MM.1S (cell line): ENCODE data around the gene ADGRG4.

Experiments used
- DNase-seq: peaks from one replicate; pipeline ENCODE4 v3.0.0-alpha.2; 2015
- H2AFZ ChIP-seq: fragments of 300-600 bp; sonication (generic); 2 replicates; pipeline ENCODE4 v1.6.0; 2016; ENCODE audit warnings: antibody characterized with exemption, low read length
- H3F3A ChIP-seq: fragments of 300-600 bp; sonication (generic); 2 replicates; pipeline ENCODE4 v1.6.1; 2016; ENCODE audit warnings: mild to moderate bottlenecking, antibody characterized with exemption, low read length, moderate library complexity, mixed read lengths; ENCODE audit not compliant: insufficient read depth
- H3K27ac ChIP-seq: fragments of 300-600 bp; sonication (generic); 2 replicates; pipeline ENCODE4 v1.5.1; 2016; ENCODE audit warnings: mild to moderate bottlenecking, low read length
- H3K27me3 ChIP-seq: fragments of 300-600 bp; sonication (generic); replicated peaks from 2 replicates; pipeline ENCODE4 v1.6.0; 2016; ENCODE audit warnings: low read length; ENCODE audit not compliant: insufficient read depth
- H3K36me3 ChIP-seq: fragments of 300-600 bp; sonication (generic); replicated peaks from 2 replicates; pipeline ENCODE4 v1.6.1; 2016; ENCODE audit warnings: mild to moderate bottlenecking, low read length, mixed read lengths; ENCODE audit not compliant: insufficient read depth
- H3K4me1 ChIP-seq: fragments of 300-600 bp; sonication (generic); 2 replicates; pipeline ENCODE4 v1.6.1; 2016; ENCODE audit warnings: low read length, mixed read lengths
- H3K4me2 ChIP-seq: fragments of 300-600 bp; sonication (generic); 2 replicates; pipeline ENCODE4 v1.6.0; 2016; ENCODE audit warnings: low read depth, low read length
- H3K4me3 ChIP-seq: fragments of 300-600 bp; sonication (generic); 2 replicates; pipeline ENCODE4 v1.5.1; 2016; ENCODE audit warnings: low read length, mixed read lengths
- H3K79me2 ChIP-seq: fragments of 300-600 bp; sonication (generic); 2 replicates; pipeline ENCODE4 v1.6.1; 2016; ENCODE audit warnings: mixed run types, low read length, mixed read lengths
- H3K9ac ChIP-seq: fragments of 300-600 bp; sonication (generic); 2 replicates; pipeline ENCODE4 v1.6.1; 2016; ENCODE audit warnings: low read length, mixed read lengths
- H3K9me2 ChIP-seq: fragments of 300-600 bp; sonication (generic); replicated peaks from 2 replicates; pipeline ENCODE4 v1.6.1; 2016; ENCODE audit warnings: mild to moderate bottlenecking, low read length, mixed read lengths; ENCODE audit not compliant: insufficient read depth
- H3K9me3 ChIP-seq: fragments of 300-600 bp; sonication (generic); replicated peaks from 2 replicates; pipeline ENCODE4 v1.6.1; 2016; ENCODE audit warnings: mild to moderate bottlenecking, low read length, mixed read lengths; ENCODE audit not compliant: insufficient read depth
- H4K20me1 ChIP-seq: fragments of 300-600 bp; sonication (generic); 2 replicates; pipeline ENCODE4 v1.6.1; 2016; ENCODE audit warnings: mild to moderate bottlenecking, low read length, moderate library complexity, mixed read lengths; ENCODE audit not compliant: insufficient read depth
- EZH2 ChIP-seq: fragments of 300-600 bp; sonication (generic); optimal IDR thresholded peaks from 2 replicates; pipeline ENCODE3; 2017; ENCODE audit warnings: low read depth, mild to moderate bottlenecking, antibody characterized with exemption, low read length, mixed read lengths
- EZH2phosphoT487 ChIP-seq: fragments of 300-600 bp; sonication (generic); IDR thresholded peaks from 2 replicates; pipeline ENCODE4 v1.6.1; 2018; ENCODE audit warnings: antibody characterized with exemption, low read length
- TF ChIP-seq, protein P1 (sequence below): fragments of 300-600 bp; sonication (generic); IDR thresholded peaks from 2 replicates; pipeline ENCODE4 v1.5.1; 2016; ENCODE audit warnings: antibody characterized with exemption, low read length, mixed read lengths

The ADGRG4 gene

DNA sequence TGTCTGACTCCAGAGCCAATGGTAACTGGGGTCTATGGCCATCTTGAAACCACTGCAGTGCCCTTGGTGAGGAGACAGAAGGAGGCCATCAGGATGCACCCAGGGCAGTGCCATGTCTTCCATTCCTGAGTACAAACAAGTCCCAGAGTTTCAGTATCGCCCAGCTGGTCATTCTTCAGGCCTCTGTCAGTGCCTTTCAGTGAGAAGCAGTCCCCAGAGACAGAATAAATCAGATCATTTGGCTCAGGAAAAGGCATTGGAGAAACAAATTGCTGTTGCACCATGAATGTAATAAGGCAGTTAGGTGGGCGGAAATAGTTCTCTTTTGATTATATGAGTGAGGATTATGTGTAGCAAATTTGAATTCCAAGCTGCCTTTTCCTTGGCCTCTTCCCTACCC lies 21.3 kb downstream of the ADGRG4 start:
- Histone ChIP-seq H3K4me2 (no peak overlapping the region), H3K9ac (no peak overlapping the region), H2AFZ (no peak overlapping the region), H4K20me1 (no peaks in the 10 kb centered on the region), H3K27ac (no peak overlapping the region), H3K9me2 (no peaks in the 10 kb centered on the region), H3K4me3 (no peak overlapping the region), H3F3A (no peaks in the 10 kb centered on the region), H3K4me1 (no peaks in the 10 kb centered on the region), H3K27me3 (no peaks in the 10 kb centered on the region), H3K79me2 (no peaks in the 10 kb centered on the region), H3K36me3 (no peaks in the 10 kb centered on the region), H3K9me3 (no peaks in the 10 kb centered on the region)
- no peak for TF ChIP-seq EZH2
- no peak for TF ChIP-seq EZH2phosphoT487
- TF ChIP-seq, protein P1, sequence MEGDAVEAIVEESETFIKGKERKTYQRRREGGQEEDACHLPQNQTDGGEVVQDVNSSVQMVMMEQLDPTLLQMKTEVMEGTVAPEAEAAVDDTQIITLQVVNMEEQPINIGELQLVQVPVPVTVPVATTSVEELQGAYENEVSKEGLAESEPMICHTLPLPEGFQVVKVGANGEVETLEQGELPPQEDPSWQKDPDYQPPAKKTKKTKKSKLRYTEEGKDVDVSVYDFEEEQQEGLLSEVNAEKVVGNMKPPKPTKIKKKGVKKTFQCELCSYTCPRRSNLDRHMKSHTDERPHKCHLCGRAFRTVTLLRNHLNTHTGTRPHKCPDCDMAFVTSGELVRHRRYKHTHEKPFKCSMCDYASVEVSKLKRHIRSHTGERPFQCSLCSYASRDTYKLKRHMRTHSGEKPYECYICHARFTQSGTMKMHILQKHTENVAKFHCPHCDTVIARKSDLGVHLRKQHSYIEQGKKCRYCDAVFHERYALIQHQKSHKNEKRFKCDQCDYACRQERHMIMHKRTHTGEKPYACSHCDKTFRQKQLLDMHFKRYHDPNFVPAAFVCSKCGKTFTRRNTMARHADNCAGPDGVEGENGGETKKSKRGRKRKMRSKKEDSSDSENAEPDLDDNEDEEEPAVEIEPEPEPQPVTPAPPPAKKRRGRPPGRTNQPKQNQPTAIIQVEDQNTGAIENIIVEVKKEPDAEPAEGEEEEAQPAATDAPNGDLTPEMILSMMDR, result no peak
- no peak for DNase-seq

DNA sequence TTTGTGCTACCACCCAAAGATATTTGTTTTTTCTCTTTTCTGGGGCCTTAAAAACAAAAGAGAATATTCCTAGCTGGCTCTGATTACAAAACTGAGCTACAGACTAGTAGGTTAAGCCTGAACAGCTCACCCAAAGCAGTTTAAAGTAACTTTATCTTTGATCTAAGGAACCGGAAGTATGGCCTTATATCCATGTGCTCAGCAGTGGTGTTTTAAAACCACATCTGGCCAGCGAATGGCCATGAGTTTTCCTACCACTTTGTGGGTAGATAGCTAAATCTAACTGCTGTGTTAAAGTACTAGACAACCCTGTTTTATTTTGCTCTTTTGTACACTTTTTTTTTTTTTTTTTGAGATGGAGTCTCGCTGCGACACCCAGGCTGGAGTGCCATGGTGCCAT lies 24.6 kb downstream of the ADGRG4 start:
- Histone ChIP-seq H3K9ac (no peak overlapping the region), H3K36me3 (no peaks in the 10 kb centered on the region)

DNA sequence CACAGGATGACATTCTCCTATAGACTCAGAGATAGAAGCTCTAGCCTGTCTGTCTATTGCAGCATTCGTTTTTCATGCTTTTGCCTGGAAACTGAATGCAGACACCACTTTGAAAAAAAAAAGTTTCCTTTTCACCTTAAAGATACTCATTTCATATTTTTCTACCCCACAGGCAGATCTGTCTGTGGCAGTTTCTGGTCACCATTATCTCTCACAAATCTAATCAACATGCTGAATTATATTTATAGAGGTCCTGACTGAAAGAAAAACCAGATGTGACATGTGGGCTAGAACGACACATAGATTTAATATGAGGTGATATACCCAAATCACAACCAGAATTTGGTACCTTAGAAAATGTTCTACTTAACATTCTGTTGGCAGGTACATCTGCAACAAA lies 28.2 kb downstream of the ADGRG4 start:
- no peak for DNase-seq
- Histone ChIP-seq H2AFZ (no peak overlapping the region), H3K9ac (no peak overlapping the region)

More for the DNA sequence above, 24.6 kb downstream of the ADGRG4 start:
- no peak overlapping the region for H3K4me2 ChIP-seq
- no peaks in the 10 kb centered on the region for H3F3A ChIP-seq
- no peaks in the 10 kb centered on the region for H3K79me2 ChIP-seq
- no peaks in the 10 kb centered on the region for H4K20me1 ChIP-seq
- no peak overlapping the region for H2AFZ ChIP-seq
- no peaks in the 10 kb centered on the region for H3K4me1 ChIP-seq
- no peaks in the 10 kb centered on the region for H3K9me3 ChIP-seq
- H3K4me3 ChIP-seq, result no peak overlapping the region
- no peak for TF ChIP-seq EZH2phosphoT487
- TF ChIP-seq, protein P1, result no peak
- TF ChIP-seq EZH2, result no peak
- H3K9me2 ChIP-seq, result no peaks in the 10 kb centered on the region
- DNase-seq, result no peak
- no peak overlapping the region for H3K27ac ChIP-seq
- H3K27me3 ChIP-seq, result no peaks in the 10 kb centered on the region

More for the DNA sequence above, 28.2 kb downstream of the ADGRG4 start:
- H3K4me2 ChIP-seq, result no peak overlapping the region
- no peaks in the 10 kb centered on the region for H3F3A ChIP-seq
- TF ChIP-seq EZH2 (no peak), EZH2phosphoT487 (no peak)
- TF ChIP-seq, protein P1, result no peak
- no peaks in the 10 kb centered on the region for H3K9me3 ChIP-seq
- H3K27me3 ChIP-seq, result no peaks in the 10 kb centered on the region
- no peak overlapping the region for H3K4me3 ChIP-seq
- H4K20me1 ChIP-seq, result no peaks in the 10 kb centered on the region
- no peaks in the 10 kb centered on the region for H3K36me3 ChIP-seq
- H3K79me2 ChIP-seq, result no peaks in the 10 kb centered on the region
- no peaks in the 10 kb centered on the region for H3K9me2 ChIP-seq
- H3K27ac ChIP-seq, result no peak overlapping the region
- H3K4me1 ChIP-seq, result no peaks in the 10 kb centered on the region
